ENCODE results near the gene WFIKKN2.

WFIKKN2 gene

GRCh38 chr17:50843150-50843905 lies 7.9 kb downstream of the WFIKKN2 start:
- H3K4me3 ChIP-seq (replicated peaks; ENCODE audit: low read depth, low read length) = no peak overlapping the region
- TF ChIP-seq CTCF (IDR thresholded peaks at IDR 0.05; ENCODE audit: low read depth, low read length, missing control alignments) = no peak
- no peak for DNase-seq (ENCODE audit: extremely low read depth, low read depth)

GRCh38 chr17:50844117-50844700 lies 8.8 kb downstream of the WFIKKN2 start:
- no peak overlapping the region for H3K4me3 ChIP-seq (replicated peaks; ENCODE audit: low read depth, low read length)
- no peak for DNase-seq (ENCODE audit: extremely low read depth, low read depth)
- no peak for TF ChIP-seq CTCF (IDR thresholded peaks at IDR 0.05; ENCODE audit: low read depth, low read length, missing control alignments)

GRCh38 chr17:50845240-50846147 lies 10.1 kb downstream of the WFIKKN2 start:
- DNase-seq (ENCODE audit: extremely low read depth, low read depth) = no peak
- TF ChIP-seq CTCF (IDR thresholded peaks at IDR 0.05; ENCODE audit: low read depth, low read length, missing control alignments) = no peak

GRCh38 chr17:50847566-50847965 lies 12.2 kb downstream of the WFIKKN2 start:
- TF ChIP-seq CTCF (IDR thresholded peaks at IDR 0.05; ENCODE audit: low read depth, low read length, missing control alignments) = no peak
- DNase-seq (ENCODE audit: extremely low read depth, low read depth) = no peak

More at GRCh38 chr17:50845240-50846147, 10.1 kb downstream of the WFIKKN2 start:
- no peak overlapping the region for H3K4me3 ChIP-seq (replicated peaks; ENCODE audit: low read depth, low read length)

GRCh38 chr17:50848039-50848438 lies 12.7 kb downstream of the WFIKKN2 start:
- no peak for DNase-seq (ENCODE audit: extremely low read depth, low read depth)
- H3K4me3 ChIP-seq (replicated peaks; ENCODE audit: low read depth, low read length) = no peak overlapping the region
- TF ChIP-seq CTCF (IDR thresholded peaks at IDR 0.05; ENCODE audit: low read depth, low read length, missing control alignments) = no peak

More at GRCh38 chr17:50847566-50847965, 12.2 kb downstream of the WFIKKN2 start:
- no peak overlapping the region for H3K4me3 ChIP-seq (replicated peaks; ENCODE audit: low read depth, low read length)

- TF ChIP-seq CTCF (IDR thresholded peaks at IDR 0.05; ENCODE audit: low read depth, low read length, missing control alignments) = no peak
- no peak for DNase-seq (ENCODE audit: extremely low read depth, low read depth)
- no peak overlapping the region for H3K4me3 ChIP-seq (replicated peaks; ENCODE audit: low read depth, low read length)
Observed at GRCh38 chr17:50848711-50849110, 13.3 kb downstream of the WFIKKN2 start.

Data from HFF-Myc (cell line).